ENCODE measurements around the gene CKAP4.

The CKAP4 gene

DNA sequence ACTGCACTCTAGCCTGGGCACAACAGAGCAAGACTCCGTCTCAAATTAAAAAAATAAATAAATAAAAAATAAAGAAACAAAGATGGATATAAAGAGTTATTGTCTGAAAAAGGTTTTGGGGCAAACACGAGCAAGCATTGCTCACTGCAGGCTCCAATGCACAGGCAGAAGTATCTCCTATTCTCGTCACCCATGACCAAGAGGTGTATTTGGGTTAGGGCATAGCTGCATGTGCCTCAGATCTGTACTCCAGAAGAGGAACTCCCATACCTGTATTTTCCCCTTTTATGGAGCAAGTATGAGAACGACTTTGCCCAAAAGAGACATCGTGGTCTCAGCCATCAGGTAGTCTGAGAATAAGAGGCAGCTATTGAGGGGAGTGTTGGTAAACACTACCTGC lies 44.5 kb upstream of the CKAP4 start:
- H3K4me3 ChIP-seq (ENCODE audit: insufficient read depth, low read length, poor library complexity, severe bottlenecking) = no peak overlapping the region
- no peaks in the 10 kb centered on the region for H3K79me2 ChIP-seq (ENCODE audit: insufficient read depth, low read length)
- H3F3A ChIP-seq (ENCODE audit: insufficient read depth) = no peaks in the 10 kb centered on the region
- no peaks in the 10 kb centered on the region for H3K36me3 ChIP-seq (ENCODE audit: low read length)
- H3K4me2 ChIP-seq (ENCODE audit: low read depth, low read length, poor library complexity, severe bottlenecking) = no peak overlapping the region
- TF ChIP-seq, protein P1, sequence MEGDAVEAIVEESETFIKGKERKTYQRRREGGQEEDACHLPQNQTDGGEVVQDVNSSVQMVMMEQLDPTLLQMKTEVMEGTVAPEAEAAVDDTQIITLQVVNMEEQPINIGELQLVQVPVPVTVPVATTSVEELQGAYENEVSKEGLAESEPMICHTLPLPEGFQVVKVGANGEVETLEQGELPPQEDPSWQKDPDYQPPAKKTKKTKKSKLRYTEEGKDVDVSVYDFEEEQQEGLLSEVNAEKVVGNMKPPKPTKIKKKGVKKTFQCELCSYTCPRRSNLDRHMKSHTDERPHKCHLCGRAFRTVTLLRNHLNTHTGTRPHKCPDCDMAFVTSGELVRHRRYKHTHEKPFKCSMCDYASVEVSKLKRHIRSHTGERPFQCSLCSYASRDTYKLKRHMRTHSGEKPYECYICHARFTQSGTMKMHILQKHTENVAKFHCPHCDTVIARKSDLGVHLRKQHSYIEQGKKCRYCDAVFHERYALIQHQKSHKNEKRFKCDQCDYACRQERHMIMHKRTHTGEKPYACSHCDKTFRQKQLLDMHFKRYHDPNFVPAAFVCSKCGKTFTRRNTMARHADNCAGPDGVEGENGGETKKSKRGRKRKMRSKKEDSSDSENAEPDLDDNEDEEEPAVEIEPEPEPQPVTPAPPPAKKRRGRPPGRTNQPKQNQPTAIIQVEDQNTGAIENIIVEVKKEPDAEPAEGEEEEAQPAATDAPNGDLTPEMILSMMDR (IDR thresholded peaks at IDR 0.05; ENCODE audit: insufficient read depth, low read length, poor library complexity, severe bottlenecking) = no peak
- no peak for TF ChIP-seq EZH2phosphoT487 (conservative IDR thresholded peaks at IDR 0.05; ENCODE audit: low read length)
- no peaks in the 10 kb centered on the region for H3K9me3 ChIP-seq (ENCODE audit: insufficient read depth, low read length)
- no peaks in the 10 kb centered on the region for H4K20me1 ChIP-seq (ENCODE audit: low read depth, low read length)
- H3K27me3 ChIP-seq (ENCODE audit: low read length) = no peaks in the 10 kb centered on the region; the same call in 1 of the 2 replicates
- no peak overlapping the region for H2AFZ ChIP-seq (ENCODE audit: low read depth, low read length, severe bottlenecking)
- H3K9me2 ChIP-seq (replicated peaks; ENCODE audit: insufficient read depth, low read length) = no peaks in the 10 kb centered on the region
- H3K9ac ChIP-seq (ENCODE audit: low read length) = no peak overlapping the region
- H3K27ac ChIP-seq (ENCODE audit: low read depth, low read length) = no peak overlapping the region

DNA sequence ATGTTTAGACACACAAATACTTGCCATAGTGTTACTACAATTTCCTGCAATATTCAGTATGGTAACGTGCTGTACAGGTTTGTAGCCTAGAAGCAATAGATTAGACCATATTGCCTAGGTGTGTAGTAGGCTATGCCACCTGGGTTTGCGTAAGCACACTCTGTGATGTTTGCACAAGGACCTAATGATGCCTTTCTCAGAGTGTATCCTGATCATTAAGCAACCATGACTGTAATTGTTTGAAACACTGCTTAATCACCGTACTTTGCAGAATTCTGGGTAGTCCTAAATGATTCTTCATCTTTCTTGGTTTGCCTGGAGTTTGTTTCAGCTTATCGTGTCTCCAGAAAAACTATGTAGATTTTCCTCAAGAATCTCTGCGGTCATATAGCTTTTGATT lies 43.5 kb upstream of the CKAP4 start:
- no peak overlapping the region for H2AFZ ChIP-seq (ENCODE audit: low read depth, low read length, severe bottlenecking)

DNA sequence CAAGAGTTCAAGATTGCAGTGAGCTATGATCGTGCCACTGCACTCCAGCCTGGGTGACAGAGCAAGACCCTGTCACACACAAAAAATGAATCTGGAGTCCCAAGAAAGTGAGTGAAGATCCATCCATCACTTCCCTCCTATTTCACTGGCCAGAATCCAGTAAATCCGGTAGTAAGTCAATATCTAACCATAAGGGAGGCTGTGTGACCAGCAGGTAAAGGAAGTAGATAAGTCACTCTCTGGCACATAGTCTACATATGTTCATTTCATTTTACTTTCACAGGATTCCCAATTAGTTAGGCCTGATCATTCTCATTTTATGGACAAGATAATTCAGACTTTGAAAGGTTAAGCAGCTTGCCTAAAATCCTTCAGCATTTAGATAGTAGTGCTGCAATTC lies 42.8 kb upstream of the CKAP4 start:
- H4K20me1 ChIP-seq (ENCODE audit: low read depth, low read length) = no peaks in the 10 kb centered on the region
- no peak overlapping the region for H3K4me3 ChIP-seq (ENCODE audit: insufficient read depth, low read length, poor library complexity, severe bottlenecking)
- H3K27ac ChIP-seq (ENCODE audit: low read depth, low read length) = no peak overlapping the region
- no peaks in the 10 kb centered on the region; the same call in 1 of the 2 replicates for H3K27me3 ChIP-seq (ENCODE audit: low read length)
- no peaks in the 10 kb centered on the region for H3K9me3 ChIP-seq (ENCODE audit: insufficient read depth, low read length)
- no peak overlapping the region for H3K4me2 ChIP-seq (ENCODE audit: low read depth, low read length, poor library complexity, severe bottlenecking)
- H3K79me2 ChIP-seq (ENCODE audit: insufficient read depth, low read length) = no peaks in the 10 kb centered on the region
- H3K9me2 ChIP-seq (replicated peaks; ENCODE audit: insufficient read depth, low read length) = no peaks in the 10 kb centered on the region
- no peaks in the 10 kb centered on the region for H3K36me3 ChIP-seq (ENCODE audit: low read length)
- TF ChIP-seq EZH2phosphoT487 (conservative IDR thresholded peaks at IDR 0.05; ENCODE audit: low read length) = no peak
- no peaks in the 10 kb centered on the region for H3F3A ChIP-seq (ENCODE audit: insufficient read depth)
- H2AFZ ChIP-seq (ENCODE audit: low read depth, low read length, severe bottlenecking) = no peak overlapping the region
- no peak overlapping the region for H3K9ac ChIP-seq (ENCODE audit: low read length)

More for the DNA sequence above, 43.5 kb upstream of the CKAP4 start:
- H3K27ac ChIP-seq (ENCODE audit: low read depth, low read length) = no peak overlapping the region
- no peaks in the 10 kb centered on the region for H3K9me2 ChIP-seq (replicated peaks; ENCODE audit: insufficient read depth, low read length)
- TF ChIP-seq EZH2phosphoT487 (conservative IDR thresholded peaks at IDR 0.05; ENCODE audit: low read length) = no peak
- TF ChIP-seq, protein P1 (IDR thresholded peaks at IDR 0.05; ENCODE audit: insufficient read depth, low read length, poor library complexity, severe bottlenecking) = no peak
- H3K9me3 ChIP-seq (ENCODE audit: insufficient read depth, low read length) = no peaks in the 10 kb centered on the region
- H4K20me1 ChIP-seq (ENCODE audit: low read depth, low read length) = no peaks in the 10 kb centered on the region
- H3K79me2 ChIP-seq (ENCODE audit: insufficient read depth, low read length) = no peaks in the 10 kb centered on the region
- H3K36me3 ChIP-seq (ENCODE audit: low read length) = no peaks in the 10 kb centered on the region
- H3K9ac ChIP-seq (ENCODE audit: low read length) = no peak overlapping the region
- H3K27me3 ChIP-seq (ENCODE audit: low read length) = no peaks in the 10 kb centered on the region; the same call in 1 of the 2 replicates
- no peak overlapping the region for H3K4me2 ChIP-seq (ENCODE audit: low read depth, low read length, poor library complexity, severe bottlenecking)
- no peaks in the 10 kb centered on the region for H3F3A ChIP-seq (ENCODE audit: insufficient read depth)
- no peak overlapping the region for H3K4me3 ChIP-seq (ENCODE audit: insufficient read depth, low read length, poor library complexity, severe bottlenecking)

DNA sequence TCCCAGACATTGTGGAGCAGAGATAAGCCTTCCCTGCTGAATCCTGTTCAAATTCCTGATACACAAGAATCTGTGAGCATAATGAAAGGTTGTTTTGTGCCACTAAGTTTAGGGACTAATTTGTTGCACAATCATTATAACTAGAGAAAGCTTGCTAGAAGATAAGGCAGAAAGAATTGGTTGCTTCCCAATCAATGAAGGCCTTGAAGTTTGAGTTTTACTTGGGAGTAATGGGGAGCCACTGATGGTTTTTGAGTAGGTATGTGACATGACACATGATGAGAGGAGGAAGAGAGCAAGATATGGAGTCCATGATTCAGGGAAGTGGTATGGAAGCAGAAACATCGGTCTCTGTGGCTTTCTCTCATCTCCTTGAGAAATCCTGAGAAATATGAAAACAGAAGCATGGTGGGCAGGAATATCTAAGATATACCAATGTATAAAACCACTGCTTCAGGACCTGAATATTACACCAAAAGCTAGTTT lies 41.4 kb upstream of the CKAP4 start:
- no peaks in the 10 kb centered on the region for H3K9me3 ChIP-seq (ENCODE audit: insufficient read depth, low read length)
- no peak overlapping the region for H3K4me2 ChIP-seq (ENCODE audit: low read depth, low read length, poor library complexity, severe bottlenecking)
- H3K27ac ChIP-seq (ENCODE audit: low read depth, low read length) = no peak overlapping the region

More for the DNA sequence above, 41.4 kb upstream of the CKAP4 start:
- Histone ChIP-seq H3K79me2 (ENCODE audit: insufficient read depth, low read length) (no peaks in the 10 kb centered on the region), H3F3A (ENCODE audit: insufficient read depth) (no peaks in the 10 kb centered on the region), H3K36me3 (ENCODE audit: low read length) (no peaks in the 10 kb centered on the region), H4K20me1 (ENCODE audit: low read depth, low read length) (no peaks in the 10 kb centered on the region), H3K9ac (ENCODE audit: low read length) (no peak overlapping the region), H3K4me3 (ENCODE audit: insufficient read depth, low read length, poor library complexity, severe bottlenecking) (no peak overlapping the region), H2AFZ (ENCODE audit: low read depth, low read length, severe bottlenecking) (no peak overlapping the region), H3K27me3 (ENCODE audit: low read length) (no peaks in the 10 kb centered on the region; the same call in 1 of the 2 replicates), H3K9me2 (replicated peaks; ENCODE audit: insufficient read depth, low read length) (no peaks in the 10 kb centered on the region)
- TF ChIP-seq EZH2phosphoT487 (conservative IDR thresholded peaks at IDR 0.05; ENCODE audit: low read length) = no peak

All from SU-DHL-6 (cell line).